GM12864 (cell line): ENCODE data around the gene POU3F3.

ENCODE experiments used
- DNase-seq: peaks from one replicate; pipeline ENCODE4 v3.0.0-alpha.2; 2011; ENCODE audit warnings: low read depth
- H3K4me3 ChIP-seq: 2 replicates; pipeline ENCODE4 v1.5.1; 2011; ENCODE audit warnings: mild to moderate bottlenecking, low read depth, low read length, control low read depth
- TF ChIP-seq, protein P1 (sequence below): IDR thresholded peaks from 2 replicates; pipeline ENCODE4 v1.5.1; 2011; ENCODE audit warnings: low read depth, mild to moderate bottlenecking, moderate library complexity, low read length, control low read depth, inconsistent platforms; ENCODE audit errors: missing control alignments

The POU3F3 gene

DNA sequence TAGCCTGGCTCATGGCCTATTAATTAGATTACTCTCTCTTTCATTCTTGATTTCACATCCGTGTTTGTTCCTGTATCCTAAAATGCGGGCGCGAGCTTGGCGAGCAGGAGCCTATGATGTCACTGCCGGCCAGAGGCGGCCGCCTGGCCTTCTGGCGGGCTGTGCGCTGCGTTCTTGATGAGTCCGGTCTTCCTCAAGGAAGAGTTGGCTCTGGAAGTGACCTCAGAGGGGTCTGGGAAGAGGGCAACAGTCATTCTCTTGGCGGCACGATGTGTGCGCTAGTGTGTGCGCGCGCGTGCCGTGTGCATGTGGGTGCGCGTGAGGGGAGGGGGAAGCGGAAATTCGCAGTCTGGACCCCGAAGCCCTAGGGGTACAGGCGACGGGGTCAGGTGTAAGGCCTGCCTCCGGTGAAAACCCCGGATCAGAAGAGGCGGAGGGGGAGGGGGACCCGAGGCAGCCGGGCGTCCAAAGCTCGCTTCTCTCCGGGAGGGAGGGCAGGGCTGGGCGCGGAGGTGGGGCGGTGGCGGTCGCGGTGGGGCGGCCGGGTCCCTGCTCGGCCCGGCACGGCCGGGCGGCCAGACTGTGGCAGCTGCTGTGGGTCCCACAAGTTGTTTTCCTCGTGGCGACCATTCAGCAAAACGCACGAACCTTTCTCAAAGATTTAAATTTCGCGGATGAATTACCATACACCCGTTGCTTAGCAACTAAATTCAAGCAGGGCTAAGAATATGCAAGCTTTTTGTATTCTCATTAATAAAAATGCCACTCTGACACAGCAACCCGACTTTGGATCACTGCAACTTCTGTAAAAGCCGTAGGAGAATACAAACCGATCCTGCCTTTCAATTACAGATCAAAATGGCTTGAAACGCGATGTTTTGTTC, 8.4 kb downstream of the POU3F3 start:
- TF ChIP-seq, protein P1, sequence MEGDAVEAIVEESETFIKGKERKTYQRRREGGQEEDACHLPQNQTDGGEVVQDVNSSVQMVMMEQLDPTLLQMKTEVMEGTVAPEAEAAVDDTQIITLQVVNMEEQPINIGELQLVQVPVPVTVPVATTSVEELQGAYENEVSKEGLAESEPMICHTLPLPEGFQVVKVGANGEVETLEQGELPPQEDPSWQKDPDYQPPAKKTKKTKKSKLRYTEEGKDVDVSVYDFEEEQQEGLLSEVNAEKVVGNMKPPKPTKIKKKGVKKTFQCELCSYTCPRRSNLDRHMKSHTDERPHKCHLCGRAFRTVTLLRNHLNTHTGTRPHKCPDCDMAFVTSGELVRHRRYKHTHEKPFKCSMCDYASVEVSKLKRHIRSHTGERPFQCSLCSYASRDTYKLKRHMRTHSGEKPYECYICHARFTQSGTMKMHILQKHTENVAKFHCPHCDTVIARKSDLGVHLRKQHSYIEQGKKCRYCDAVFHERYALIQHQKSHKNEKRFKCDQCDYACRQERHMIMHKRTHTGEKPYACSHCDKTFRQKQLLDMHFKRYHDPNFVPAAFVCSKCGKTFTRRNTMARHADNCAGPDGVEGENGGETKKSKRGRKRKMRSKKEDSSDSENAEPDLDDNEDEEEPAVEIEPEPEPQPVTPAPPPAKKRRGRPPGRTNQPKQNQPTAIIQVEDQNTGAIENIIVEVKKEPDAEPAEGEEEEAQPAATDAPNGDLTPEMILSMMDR = no peak
- no peak overlapping the region for H3K4me3 ChIP-seq
- DNase-seq = no peak

DNA sequence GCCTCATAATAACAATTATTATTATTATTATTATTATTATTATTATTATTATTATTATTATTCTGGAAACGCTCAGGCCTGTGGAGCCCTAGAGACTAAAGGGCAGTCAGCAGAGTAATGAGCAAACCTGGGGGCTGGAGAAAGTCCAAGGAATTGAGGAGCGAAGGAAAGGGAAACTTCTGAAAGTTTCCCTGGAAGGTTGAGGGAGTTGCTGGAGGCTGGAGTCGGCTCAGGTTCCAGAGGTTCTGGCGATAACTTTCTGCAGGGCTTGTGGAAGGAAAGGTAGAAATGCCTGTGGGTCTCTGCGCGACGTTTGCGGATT, 9.2 kb downstream of the POU3F3 start:
- no peak for DNase-seq
- TF ChIP-seq, protein P1 = no peak
- H3K4me3 ChIP-seq = no peak overlapping the region

DNA sequence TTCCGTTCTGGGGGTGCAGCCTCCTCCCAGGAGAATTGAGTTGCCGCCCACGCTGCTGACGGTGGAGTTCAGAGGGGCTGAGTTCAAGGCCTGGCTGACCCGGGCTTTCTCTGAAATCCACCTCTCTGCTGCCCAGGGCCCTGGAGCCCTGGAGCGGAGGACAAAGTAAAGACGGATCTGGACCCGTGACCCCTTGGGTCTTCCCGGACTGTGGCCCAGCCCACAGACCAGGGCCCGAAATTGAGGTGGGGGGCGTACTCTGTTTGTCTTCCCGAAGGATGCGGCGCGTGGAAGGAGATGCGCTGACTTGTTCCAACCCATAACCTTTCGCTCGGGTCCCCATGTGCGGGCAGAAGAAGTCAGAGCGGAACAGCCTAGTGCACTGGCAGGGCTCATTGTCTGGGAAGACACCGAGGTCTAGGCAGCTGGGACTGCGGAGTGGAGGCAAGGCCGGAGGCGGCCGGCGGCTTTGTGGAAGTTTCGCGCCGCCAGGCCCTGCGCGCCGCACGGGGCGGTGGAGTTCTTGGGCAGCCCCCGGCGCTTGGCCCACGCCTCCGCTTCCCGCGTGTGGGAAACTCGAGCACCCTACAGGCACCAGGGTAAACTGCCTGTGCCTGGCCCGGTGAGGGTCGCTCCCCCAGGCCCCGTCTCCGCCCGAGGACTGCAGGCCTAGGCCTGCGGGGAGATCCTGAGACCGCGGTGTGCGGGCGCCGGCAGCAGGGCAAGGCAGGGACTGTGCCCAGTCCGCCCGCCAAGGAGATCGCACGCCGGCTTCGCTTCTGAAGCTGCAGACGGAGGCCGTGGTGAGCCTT, 9.8 kb downstream of the POU3F3 start:
- no peak for DNase-seq
- no peak overlapping the region for H3K4me3 ChIP-seq
- TF ChIP-seq, protein P1 = no peak

DNA sequence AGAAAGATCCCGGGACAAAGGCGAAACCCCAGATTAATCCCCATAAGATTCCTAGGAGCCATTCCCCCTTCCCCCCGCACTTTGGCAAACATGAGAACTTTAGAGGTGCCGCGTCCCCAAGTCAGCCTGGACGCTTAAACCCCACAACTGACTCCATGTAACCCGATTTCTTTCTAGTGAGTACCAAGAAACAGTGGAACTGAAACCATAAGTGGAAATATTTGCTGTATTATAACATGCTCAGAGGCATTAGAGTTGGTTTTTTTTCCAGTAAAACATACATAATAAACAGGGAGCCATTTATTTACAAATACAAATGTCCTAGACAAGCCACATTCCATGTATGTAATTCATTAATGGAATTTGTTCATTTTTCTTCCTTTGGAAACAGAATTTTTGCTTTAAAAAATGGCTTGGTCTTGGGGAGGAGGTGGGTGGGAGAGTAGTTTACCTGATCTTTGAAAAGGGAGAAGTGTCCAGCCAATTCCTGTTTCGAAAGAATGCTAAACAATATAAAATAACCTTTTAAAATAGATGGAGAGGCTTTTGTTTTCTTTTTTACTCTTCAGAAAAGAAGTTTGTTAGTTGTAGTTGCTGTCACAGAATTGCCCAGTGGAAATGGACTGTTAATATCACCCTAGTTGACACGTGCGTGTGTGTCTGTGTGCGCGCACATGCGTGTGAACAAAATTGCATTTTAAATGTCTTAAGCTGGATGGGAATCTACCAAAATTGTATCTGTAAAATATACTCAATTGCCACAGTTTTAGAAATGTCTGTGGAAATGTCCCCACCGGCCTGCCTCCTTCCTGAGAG, 10.6 kb downstream of the POU3F3 start:
- TF ChIP-seq, protein P1 = no peak
- no peak for DNase-seq
- no peak overlapping the region for H3K4me3 ChIP-seq

DNA sequence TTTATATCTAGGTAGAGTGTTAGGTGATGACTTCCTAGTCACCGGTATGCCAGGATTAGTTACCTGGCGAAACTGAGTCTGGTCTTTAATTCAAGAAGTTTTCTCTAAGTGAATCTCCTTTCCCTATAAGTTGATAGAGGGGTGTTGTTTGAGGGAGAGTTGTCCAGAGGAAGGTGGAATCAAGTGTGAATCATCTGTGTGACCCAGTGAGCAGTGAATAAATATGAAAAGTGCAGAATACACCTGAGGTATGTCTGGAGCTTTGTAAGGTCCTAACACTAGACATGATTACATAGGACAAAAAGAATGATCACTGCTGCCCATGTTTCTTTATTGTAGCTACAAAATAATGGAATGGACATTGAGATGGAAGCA, 11.2 kb downstream of the POU3F3 start:
- TF ChIP-seq, protein P1 = no peak
- no peak for DNase-seq

DNA sequence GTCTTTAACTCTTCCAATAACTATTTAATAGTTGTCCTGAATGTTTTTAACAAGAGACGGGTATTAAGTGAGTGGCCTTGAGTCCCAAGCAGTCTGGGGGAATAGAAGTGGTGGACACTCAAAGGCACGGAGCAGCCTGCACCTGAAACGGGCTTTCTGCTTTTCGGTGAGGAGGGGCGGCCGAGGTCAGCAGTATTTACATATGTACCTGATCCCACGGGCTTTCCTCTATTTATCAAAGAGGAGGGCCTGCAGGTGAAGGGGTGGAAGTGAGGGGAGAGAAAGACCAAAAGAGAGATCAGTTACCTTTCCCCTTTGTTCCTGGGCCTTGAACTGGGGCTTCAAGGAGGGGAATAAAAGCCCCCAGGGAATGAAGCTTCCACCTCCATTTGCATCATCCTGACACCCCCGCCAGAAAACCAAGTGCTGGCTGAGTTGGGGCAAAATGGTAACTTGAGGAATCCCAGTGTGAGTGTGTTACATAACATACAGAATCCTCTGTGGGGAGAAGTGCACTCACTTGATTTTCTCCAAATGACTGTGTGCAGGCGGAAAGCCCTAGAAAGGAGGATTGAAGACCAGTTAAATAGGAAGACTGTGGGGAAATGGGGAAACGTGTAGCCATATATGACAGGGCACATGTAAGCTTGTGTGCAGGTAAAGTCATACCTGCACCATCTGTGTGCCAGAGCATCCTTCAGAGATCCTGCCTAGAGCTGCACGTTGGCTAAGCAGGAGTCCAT, 12.4 kb downstream of the POU3F3 start:
- no peak overlapping the region for H3K4me3 ChIP-seq
- TF ChIP-seq, protein P1 = no peak
- DNase-seq = no peak

More for the DNA sequence above, 11.2 kb downstream of the POU3F3 start:
- no peak overlapping the region for H3K4me3 ChIP-seq
